Stimulated activated CD4-positive, alpha-beta T cell treated with anti-CD3 and anti-CD28 coated beads, TNF-alpha, amount 100 ng/mL, for 4 hours (primary cell): Measurements from ENCODE around the gene ATAD2B.
"Not testable (repeated sequence)": the region's sequence is repeated elsewhere in the genome, so short reads cannot be mapped to it uniquely, and the experiment has no call there.

Experiments used
- DNase-seq, 3 experiments: peaks; one replicate each; pipeline ENCODE4 v3.0.0-alpha.2; 2020; ENCODE audit warnings: low read depth in 3 of 3

The ATAD2B gene

GRCh38 chr2:23791030-23791429, 135.9 kb downstream of the ATAD2B start:
- no peak for DNase-seq

GRCh38 chr2:23789012-23789411, 137.9 kb downstream of the ATAD2B start:
- no peak for DNase-seq

- no peak for DNase-seq
Observed at GRCh38 chr2:23788100-23788499, 138.8 kb downstream of the ATAD2B start.

- no peak for DNase-seq
Observed at GRCh38 chr2:23784971-23785370, 142.0 kb downstream of the ATAD2B start.

GRCh38 chr2:23782646-23783045, 144.3 kb downstream of the ATAD2B start:
- no peak for DNase-seq

- DNase-seq: no peak
Observed at GRCh38 chr2:23782126-23782525, 144.8 kb downstream of the ATAD2B start.

GRCh38 chr2:23780465-23780864, 146.5 kb downstream of the ATAD2B start:
- not testable (repeated sequence) for DNase-seq

- DNase-seq: no peak
Observed at GRCh38 chr2:23777826-23778225, 149.1 kb downstream of the ATAD2B start.

GRCh38 chr2:23776021-23776420, 150.9 kb downstream of the ATAD2B start:
- DNase-seq: no peak

- no peak for DNase-seq
Observed at GRCh38 chr2:23772684-23773083, 154.2 kb downstream of the ATAD2B start.

GRCh38 chr2:23772056-23772455, 154.9 kb downstream of the ATAD2B start:
- DNase-seq: no peak

GRCh38 chr2:23769364-23769763, 157.6 kb downstream of the ATAD2B start:
- DNase-seq: no peak

- DNase-seq: no peak
Observed at GRCh38 chr2:23767876-23768621, 158.9 kb downstream of the ATAD2B start.

GRCh38 chr2:23762141-23762540, 164.8 kb downstream of the ATAD2B start:
- no peak for DNase-seq

GRCh38 chr2:23761638-23762037, 165.3 kb downstream of the ATAD2B start:
- DNase-seq: no peak

GRCh38 chr2:23760736-23761135, 166.2 kb downstream of the ATAD2B start:
- no peak for DNase-seq

GRCh38 chr2:23757686-23758433, 169.1 kb downstream of the ATAD2B start:
- DNase-seq: no peak

GRCh38 chr2:23756593-23757292, 170.2 kb downstream of the ATAD2B start:
- DNase-seq: no peak

- no peak for DNase-seq
Observed at GRCh38 chr2:23754970-23755369, 172.0 kb downstream of the ATAD2B start.

GRCh38 chr2:23753291-23754010, 173.5 kb downstream of the ATAD2B start:
- no peak for DNase-seq

GRCh38 chr2:23751747-23752265, 175.1 kb downstream of the ATAD2B start:
- no peak for DNase-seq
